Measurements from ENCODE around the gene CENPB.

Gene CENPB

DNA sequence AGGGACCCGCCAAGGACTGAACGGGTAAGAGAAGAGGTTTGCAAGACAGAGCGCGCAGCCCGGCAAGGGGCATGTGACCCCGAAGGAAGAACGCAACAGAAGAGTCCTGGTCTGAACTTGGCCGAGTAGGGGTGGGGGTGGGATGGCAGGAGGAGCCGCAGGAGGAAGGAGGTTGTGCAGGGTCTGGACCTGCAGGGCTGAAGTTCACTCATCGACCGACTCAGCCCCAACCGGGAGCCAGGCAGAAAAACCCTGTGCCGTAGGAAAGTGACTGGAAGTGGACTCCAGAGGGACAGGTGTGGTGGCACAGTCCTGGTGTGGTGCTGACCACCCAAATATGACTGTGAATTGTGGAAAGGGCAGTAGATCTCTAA lies 34.2 kb downstream of the CENPB start:
- no peak overlapping the region for H3K4me3 ChIP-seq (ENCODE audit: low read length)
- no peaks in the 10 kb centered on the region for H3K4me1 ChIP-seq (ENCODE audit: insufficient read depth, low read length)
- H2AFZ ChIP-seq (ENCODE audit: low read depth, low read length), result no peak overlapping the region
- H3K9me3 ChIP-seq (ENCODE audit: low read length), result peaks cover 9% of the 10 kb centered on the region
- peaks cover 21% of the 10 kb centered on the region for H3K36me3 ChIP-seq (ENCODE audit: insufficient read depth, low read length)
- H3K27me3 ChIP-seq (ENCODE audit: insufficient read depth, low read length), result no peaks in the 10 kb centered on the region

- H3K4me1 ChIP-seq (ENCODE audit: insufficient read depth, low read length), result no peaks in the 10 kb centered on the region
- H3K36me3 ChIP-seq (ENCODE audit: insufficient read depth, low read length), result peaks cover 21% of the 10 kb centered on the region
- H3K4me3 ChIP-seq (ENCODE audit: low read length), result no peak overlapping the region
- H3K9me3 ChIP-seq (ENCODE audit: low read length), result peaks cover 9% of the 10 kb centered on the region
- no peak overlapping the region for H2AFZ ChIP-seq (ENCODE audit: low read depth, low read length)
- no peaks in the 10 kb centered on the region for H3K27me3 ChIP-seq (ENCODE audit: insufficient read depth, low read length)
Observed at GRCh38 chr20:3751675-3752385, 34.7 kb downstream of the CENPB start.

DNA sequence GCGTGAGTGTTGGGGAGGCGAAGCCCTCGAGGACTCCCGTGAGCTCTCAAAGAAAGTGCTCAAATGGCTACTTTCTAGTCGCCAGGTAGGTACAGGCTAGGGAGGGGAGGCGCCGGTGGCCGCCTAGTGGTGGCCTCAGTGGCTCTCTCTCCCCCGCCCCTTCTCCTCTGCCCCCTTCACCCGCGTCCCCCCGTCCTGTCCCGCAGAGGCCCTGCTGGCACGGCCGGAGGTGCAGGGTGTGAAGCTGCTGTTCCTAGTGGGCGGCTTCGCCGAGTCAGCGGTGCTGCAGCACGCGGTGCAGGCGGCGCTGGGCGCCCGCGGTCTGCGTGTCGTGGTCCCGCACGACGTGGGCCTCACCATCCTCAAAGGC lies 35.2 kb downstream of the CENPB start:
- H2AFZ ChIP-seq (ENCODE audit: low read depth, low read length), result no peak overlapping the region
- no peaks in the 10 kb centered on the region for H3K27me3 ChIP-seq (ENCODE audit: insufficient read depth, low read length)
- H3K36me3 ChIP-seq (ENCODE audit: insufficient read depth, low read length), result peaks cover 21% of the 10 kb centered on the region
- no peak overlapping the region for H3K4me3 ChIP-seq (ENCODE audit: low read length)
- H3K4me1 ChIP-seq (ENCODE audit: insufficient read depth, low read length), result no peaks in the 10 kb centered on the region
- peaks cover 11% of the 10 kb centered on the region for H3K9me3 ChIP-seq (ENCODE audit: low read length)

DNA sequence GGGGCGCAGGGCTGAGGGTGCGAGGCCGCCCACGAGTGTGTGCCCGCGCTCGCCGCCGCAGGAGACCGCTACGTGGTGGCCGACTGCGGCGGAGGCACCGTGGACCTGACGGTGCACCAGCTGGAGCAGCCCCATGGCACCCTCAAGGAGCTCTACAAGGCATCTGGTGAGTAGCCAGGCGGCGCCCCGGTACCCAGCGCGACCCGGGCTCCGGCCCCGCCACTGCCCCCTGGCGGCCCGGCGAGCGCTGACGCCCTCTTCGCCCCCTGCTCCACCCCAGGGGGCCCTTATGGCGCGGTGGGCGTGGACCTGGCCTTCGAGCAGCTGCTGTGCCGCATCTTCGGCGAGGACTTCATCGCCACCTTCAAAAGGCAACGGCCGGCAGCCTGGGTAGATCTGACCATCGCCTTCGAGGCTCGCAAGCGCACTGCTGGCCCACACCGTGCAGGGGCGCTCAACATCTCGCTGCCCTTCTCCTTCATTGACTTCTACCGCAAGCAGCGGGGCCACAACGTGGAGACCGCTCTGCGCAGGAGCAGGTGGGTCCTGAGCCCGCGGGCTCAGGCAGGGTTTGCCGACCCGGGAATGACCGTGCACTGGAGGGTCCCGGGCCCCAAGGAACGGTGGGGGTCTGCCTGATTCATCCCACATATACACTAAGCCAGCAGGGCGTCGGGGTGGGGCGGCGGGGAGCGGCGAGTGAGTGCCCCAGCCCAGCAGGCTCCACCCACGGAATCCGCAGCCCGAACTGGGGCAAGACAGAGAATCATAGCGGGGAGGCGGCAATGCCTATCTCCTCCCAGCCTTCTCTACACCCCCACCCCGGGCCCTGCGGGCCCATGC lies 36.6 kb downstream of the CENPB start:
- Histone ChIP-seq H3K27me3 (ENCODE audit: insufficient read depth, low read length) (peaks cover 6% of the 10 kb centered on the region), H3K4me3 (ENCODE audit: low read length) (no peak overlapping the region), H2AFZ (ENCODE audit: low read depth, low read length) (no peak overlapping the region)

DNA sequence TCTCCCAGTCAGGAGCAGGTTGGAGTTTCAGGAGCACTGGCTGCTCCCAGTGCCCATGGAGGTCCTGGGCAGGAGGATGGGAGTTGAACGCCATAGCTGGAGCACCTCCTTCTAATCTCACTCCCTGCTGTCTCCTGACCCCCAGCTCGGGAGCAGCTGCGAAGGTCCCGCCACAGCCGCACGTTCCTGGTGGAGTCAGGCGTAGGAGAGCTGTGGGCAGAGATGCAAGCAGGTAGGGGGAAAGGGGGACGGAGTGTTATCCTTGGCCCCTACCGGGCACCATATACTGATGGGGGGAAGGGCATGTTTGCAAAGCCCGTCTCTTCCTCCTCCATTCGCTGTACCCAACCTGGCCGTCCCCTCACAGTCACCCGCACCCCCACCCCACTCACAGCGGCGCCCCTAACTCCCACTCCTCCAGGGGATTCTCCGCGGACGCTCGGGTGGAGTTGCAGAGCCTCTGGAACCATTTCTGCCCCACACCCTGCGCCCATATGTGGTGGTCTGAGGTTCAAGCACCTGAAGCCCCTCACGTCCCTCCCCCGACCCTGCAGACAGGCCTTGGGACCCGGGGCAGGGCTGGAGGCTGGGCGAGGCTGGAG lies 37.4 kb downstream of the CENPB start:
- no peak overlapping the region for H3K4me3 ChIP-seq (ENCODE audit: low read length)
- no peaks in the 10 kb centered on the region for H3K4me1 ChIP-seq (ENCODE audit: insufficient read depth, low read length)
- peaks cover 11% of the 10 kb centered on the region for H3K9me3 ChIP-seq (ENCODE audit: low read length)
- peaks cover 10% of the 10 kb centered on the region for H3K27me3 ChIP-seq (ENCODE audit: insufficient read depth, low read length)
- peaks cover 7% of the 10 kb centered on the region for H3K36me3 ChIP-seq (ENCODE audit: insufficient read depth, low read length)
- no peak overlapping the region for H2AFZ ChIP-seq (ENCODE audit: low read depth, low read length)

More for the DNA sequence above, 36.6 kb downstream of the CENPB start:
- H3K9me3 ChIP-seq (ENCODE audit: low read length), result peaks cover 11% of the 10 kb centered on the region
- H3K4me1 ChIP-seq (ENCODE audit: insufficient read depth, low read length), result no peaks in the 10 kb centered on the region
- peaks cover 11% of the 10 kb centered on the region for H3K36me3 ChIP-seq (ENCODE audit: insufficient read depth, low read length)

GRCh38 chr20:3748073-3748472 lies 38.5 kb downstream of the CENPB start:
- no peak overlapping the region for H2AFZ ChIP-seq (ENCODE audit: low read depth, low read length)
- peaks cover 11% of the 10 kb centered on the region for H3K9me3 ChIP-seq (ENCODE audit: low read length)
- peaks cover 12% of the 10 kb centered on the region for H3K27me3 ChIP-seq (ENCODE audit: insufficient read depth, low read length)
- no peaks in the 10 kb centered on the region for H3K4me1 ChIP-seq (ENCODE audit: insufficient read depth, low read length)
- peaks cover 6% of the 10 kb centered on the region for H3K36me3 ChIP-seq (ENCODE audit: insufficient read depth, low read length)
- no peak overlapping the region for H3K4me3 ChIP-seq (ENCODE audit: low read length)

DNA sequence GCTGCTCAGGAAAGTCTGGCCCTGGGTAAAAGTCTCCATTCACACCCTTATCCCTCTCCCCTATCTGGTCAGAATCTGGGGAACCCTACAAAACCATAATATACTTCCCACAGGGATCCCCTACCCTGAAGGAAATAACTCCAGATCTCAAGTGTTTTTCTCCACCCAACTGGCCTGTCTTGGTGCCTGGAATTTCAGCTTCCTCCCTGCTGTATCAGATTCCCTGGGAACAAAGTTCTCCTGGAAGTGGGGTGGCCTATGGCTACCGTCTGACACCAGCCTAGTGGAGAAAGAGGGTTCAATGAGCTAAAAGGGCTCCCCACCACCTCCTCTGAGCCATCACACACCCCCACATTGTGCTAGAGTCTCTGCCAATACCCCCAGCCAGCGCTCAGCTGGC lies 39.1 kb downstream of the CENPB start:
- no peak overlapping the region for H3K4me3 ChIP-seq (ENCODE audit: low read length)
- no peaks in the 10 kb centered on the region for H3K4me1 ChIP-seq (ENCODE audit: insufficient read depth, low read length)
- H2AFZ ChIP-seq (ENCODE audit: low read depth, low read length), result no peak overlapping the region
- peaks cover 12% of the 10 kb centered on the region for H3K27me3 ChIP-seq (ENCODE audit: insufficient read depth, low read length)
- peaks cover 6% of the 10 kb centered on the region for H3K36me3 ChIP-seq (ENCODE audit: insufficient read depth, low read length)
- H3K9me3 ChIP-seq (ENCODE audit: low read length), result peaks cover 11% of the 10 kb centered on the region

- no peaks in the 10 kb centered on the region for H3K4me1 ChIP-seq (ENCODE audit: insufficient read depth, low read length)
- H3K4me3 ChIP-seq (ENCODE audit: low read length), result no peak overlapping the region
- peaks cover 12% of the 10 kb centered on the region for H3K27me3 ChIP-seq (ENCODE audit: insufficient read depth, low read length)
- H3K36me3 ChIP-seq (ENCODE audit: insufficient read depth, low read length), result peaks cover under 1% of the 10 kb centered on the region
- H2AFZ ChIP-seq (ENCODE audit: low read depth, low read length), result no peak overlapping the region
- peaks cover 4% of the 10 kb centered on the region for H3K9me3 ChIP-seq (ENCODE audit: low read length)
Observed at GRCh38 chr20:3745686-3746173, 40.8 kb downstream of the CENPB start.

- Histone ChIP-seq H2AFZ (ENCODE audit: low read depth, low read length) (no peak overlapping the region), H3K4me3 (ENCODE audit: low read length) (no peak overlapping the region), H3K36me3 (ENCODE audit: insufficient read depth, low read length) (no peaks in the 10 kb centered on the region), H3K9me3 (ENCODE audit: low read length) (peaks cover 4% of the 10 kb centered on the region), H3K27me3 (ENCODE audit: insufficient read depth, low read length) (peaks cover 12% of the 10 kb centered on the region), H3K4me1 (ENCODE audit: insufficient read depth, low read length) (no peaks in the 10 kb centered on the region)
Observed at GRCh38 chr20:3744806-3745685, 41.5 kb downstream of the CENPB start.

DNA sequence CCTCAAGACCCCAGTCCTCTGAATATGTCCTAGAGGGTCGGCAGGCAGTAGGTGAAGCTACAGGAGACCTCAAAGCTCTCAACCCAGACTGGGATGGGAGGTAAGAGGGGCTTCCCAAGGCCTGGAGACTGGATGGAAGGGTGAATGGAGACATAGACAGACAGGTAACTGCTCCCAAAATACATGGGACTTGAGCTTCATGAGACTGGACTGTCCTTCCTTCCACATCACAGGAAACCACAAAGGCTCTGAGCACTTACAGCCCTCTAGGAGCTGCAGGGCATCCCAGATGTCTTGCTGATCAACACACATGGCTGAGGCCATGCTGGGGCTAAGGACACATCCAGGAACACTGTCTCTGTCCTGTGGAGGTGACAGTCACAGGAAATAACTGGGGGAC lies 42.5 kb downstream of the CENPB start:
- H3K9me3 ChIP-seq (ENCODE audit: low read length), result peaks cover 2% of the 10 kb centered on the region
- H3K4me3 ChIP-seq (ENCODE audit: low read length), result no peak overlapping the region
- H3K4me1 ChIP-seq (ENCODE audit: insufficient read depth, low read length), result no peaks in the 10 kb centered on the region
- H2AFZ ChIP-seq (ENCODE audit: low read depth, low read length), result no peak overlapping the region
- H3K36me3 ChIP-seq (ENCODE audit: insufficient read depth, low read length), result no peaks in the 10 kb centered on the region
- H3K27me3 ChIP-seq (ENCODE audit: insufficient read depth, low read length), result peaks cover 12% of the 10 kb centered on the region

- Histone ChIP-seq H2AFZ (ENCODE audit: low read depth, low read length) (no peak overlapping the region), H3K4me3 (ENCODE audit: low read length) (no peak overlapping the region), H3K4me1 (ENCODE audit: insufficient read depth, low read length) (no peaks in the 10 kb centered on the region), H3K27me3 (ENCODE audit: insufficient read depth, low read length) (peaks cover 12% of the 10 kb centered on the region), H3K36me3 (ENCODE audit: insufficient read depth, low read length) (no peaks in the 10 kb centered on the region), H3K9me3 (ENCODE audit: low read length) (peaks cover 2% of the 10 kb centered on the region)
Observed at GRCh38 chr20:3743251-3743650, 43.3 kb downstream of the CENPB start.

DNA sequence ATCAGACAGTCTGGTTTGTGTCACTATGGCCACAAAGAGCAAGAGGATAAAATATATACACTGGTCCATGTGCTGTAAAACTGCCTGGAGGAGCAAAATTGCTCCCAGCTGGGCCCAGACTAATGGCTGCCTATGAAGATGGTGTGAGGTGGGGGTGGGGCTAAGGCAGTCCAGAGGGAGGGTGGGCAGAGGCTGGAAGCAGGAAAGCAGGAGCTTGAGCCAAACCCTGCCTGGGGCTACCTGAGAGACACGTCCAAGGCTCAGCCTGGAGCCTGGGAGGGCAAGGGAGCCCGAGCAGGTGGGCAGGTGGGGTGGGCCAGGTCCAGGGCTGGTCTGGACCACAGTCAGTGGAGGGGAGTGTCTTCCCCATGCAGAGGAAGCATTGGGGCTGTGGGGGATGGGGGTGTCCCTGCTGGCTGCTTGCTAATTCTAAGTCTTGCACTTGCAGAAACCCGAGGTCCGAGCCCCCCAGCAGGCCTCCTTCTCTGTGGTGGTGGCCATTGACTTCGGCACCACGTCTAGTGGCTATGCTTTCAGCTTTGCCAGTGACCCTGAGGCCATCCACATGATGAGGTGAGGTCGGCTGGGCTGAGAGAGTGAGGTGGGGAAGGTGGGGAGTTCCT lies 44.6 kb downstream of the CENPB start:
- Histone ChIP-seq H3K4me3 (ENCODE audit: low read length) (no peak overlapping the region), H2AFZ (ENCODE audit: low read depth, low read length) (no peak overlapping the region), H3K36me3 (ENCODE audit: insufficient read depth, low read length) (no peaks in the 10 kb centered on the region), H3K9me3 (ENCODE audit: low read length) (peaks cover 2% of the 10 kb centered on the region), H3K27me3 (ENCODE audit: insufficient read depth, low read length) (peaks cover 12% of the 10 kb centered on the region), H3K4me1 (ENCODE audit: insufficient read depth, low read length) (no peaks in the 10 kb centered on the region)
